Kidney tubule cell (primary cell): Measurements from ENCODE around the gene LY9.

ENCODE experiments used
- DNase-seq: peaks from one replicate; pipeline ENCODE4 v3.0.0-alpha.2; 2018; ENCODE audit warnings: low spot score

LY9 gene

DNA sequence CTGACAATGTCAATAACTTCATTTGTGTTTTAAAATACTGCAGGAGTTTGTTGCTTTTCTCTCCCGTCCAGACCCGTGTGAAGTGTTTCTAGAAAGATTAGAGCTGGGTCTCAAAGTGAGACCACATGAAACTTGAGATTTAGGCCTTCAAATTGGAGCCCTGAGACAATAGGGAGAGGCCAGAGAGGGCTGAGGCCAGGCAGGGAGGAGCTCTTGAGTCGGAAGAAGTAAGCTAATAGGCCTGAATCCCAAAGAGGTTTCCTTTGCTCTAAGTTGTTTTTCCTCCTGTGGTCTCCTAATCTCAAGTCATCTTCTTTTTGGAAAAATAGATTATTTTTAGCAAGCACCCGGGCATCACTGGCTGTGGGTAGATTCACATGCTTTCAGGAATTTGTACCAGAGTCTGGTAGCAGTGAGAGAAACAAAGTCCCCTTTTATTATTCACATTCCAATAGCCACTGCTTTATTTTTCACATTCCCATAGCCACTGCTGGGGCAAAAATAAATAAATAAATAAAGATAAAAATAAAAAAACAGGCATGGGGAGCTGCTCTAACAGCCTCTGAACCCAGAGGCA lies 41.1 kb downstream of the LY9 start:
- no peak for DNase-seq

DNA sequence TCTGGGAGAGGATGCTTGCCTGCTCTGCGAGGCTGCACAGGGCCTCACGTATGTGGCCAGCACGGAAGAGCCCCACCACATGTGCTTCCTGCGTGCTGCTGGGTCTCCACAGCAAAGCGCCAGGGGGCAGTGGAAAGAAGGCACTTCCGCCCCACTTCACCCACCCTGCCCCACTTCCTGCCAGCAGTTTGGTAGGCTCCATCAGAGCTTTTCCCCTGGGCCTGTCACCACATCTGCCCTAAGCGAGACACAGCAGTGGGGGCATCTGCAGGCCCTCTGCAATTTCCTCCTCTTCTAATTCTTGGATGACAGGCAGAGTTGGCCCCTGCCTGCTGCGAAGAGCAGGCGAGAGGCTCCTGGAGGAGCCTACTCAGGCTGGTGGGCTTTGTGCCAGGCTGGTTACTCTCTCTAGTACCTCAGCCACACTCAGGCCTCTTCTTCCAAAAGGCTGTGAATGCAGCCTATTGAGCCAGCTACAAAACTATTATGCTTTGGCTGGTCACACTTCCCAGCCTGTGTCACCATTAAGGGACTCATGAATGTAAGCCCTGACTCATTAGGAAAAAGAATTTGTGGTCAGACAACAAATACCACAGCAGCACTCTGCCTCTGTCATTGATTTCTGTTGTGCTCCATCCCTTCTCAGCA lies 41.7 kb downstream of the LY9 start:
- peak; percentile 86 for DNase-seq

DNA sequence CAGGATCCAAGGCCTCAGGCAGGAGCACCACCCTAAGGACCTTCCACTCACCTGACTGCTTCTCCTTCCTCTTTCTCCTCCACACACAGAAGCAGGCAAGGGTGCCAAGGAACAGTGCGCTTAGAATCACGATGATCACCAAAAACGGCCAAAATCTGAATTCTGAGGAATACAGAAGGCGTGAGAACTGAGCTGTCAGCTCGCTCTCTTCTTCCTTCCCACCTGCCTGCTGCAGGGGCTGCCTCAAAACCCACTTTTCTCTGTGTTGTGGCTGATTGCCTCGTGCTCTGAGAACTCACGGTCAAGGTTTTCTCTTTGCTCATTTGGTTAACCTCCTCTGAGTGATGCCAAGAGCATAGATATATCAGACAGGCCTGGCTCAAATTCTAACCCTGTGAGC lies 42.9 kb downstream of the LY9 start:
- DNase-seq: no peak

DNA sequence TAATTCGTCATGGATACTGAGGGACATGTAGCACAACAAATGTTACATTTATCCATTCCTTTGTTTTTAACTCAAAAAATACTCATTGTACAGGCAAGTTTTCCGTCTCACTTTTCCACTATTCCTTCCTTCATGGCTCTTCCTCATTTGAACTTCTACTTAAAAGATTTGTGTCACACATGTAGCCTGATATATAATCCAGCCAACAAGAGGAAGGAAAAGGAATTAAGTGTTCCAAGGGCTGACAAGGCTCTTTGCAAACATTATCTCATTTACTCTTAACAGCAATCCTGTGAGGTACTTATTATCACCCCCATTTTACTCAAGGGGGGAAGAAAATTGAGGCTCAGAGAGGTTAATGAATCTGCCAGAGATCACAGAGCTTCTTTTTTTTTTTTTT lies 43.8 kb downstream of the LY9 start:
- DNase-seq: no peak

DNA sequence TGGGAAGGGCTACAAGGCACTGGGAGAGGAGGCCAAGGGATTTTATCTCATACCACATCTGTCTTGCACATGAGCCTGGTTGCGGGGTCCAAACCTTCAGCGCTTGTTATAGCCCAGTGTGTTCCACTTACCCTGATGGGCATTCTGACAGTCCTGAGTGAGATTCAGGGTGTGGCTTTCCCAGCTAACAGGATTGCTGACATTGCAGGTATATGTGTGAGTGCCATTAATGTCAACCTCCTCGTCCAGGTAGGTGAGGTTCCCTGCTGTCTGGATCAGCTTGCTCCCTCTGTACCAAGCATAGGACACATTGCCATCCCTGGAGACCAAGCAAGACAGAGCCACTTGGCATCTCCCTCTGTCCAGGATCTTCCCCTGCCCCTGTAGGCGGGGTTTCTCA lies 45.1 kb downstream of the LY9 start:
- no peak for DNase-seq

DNA sequence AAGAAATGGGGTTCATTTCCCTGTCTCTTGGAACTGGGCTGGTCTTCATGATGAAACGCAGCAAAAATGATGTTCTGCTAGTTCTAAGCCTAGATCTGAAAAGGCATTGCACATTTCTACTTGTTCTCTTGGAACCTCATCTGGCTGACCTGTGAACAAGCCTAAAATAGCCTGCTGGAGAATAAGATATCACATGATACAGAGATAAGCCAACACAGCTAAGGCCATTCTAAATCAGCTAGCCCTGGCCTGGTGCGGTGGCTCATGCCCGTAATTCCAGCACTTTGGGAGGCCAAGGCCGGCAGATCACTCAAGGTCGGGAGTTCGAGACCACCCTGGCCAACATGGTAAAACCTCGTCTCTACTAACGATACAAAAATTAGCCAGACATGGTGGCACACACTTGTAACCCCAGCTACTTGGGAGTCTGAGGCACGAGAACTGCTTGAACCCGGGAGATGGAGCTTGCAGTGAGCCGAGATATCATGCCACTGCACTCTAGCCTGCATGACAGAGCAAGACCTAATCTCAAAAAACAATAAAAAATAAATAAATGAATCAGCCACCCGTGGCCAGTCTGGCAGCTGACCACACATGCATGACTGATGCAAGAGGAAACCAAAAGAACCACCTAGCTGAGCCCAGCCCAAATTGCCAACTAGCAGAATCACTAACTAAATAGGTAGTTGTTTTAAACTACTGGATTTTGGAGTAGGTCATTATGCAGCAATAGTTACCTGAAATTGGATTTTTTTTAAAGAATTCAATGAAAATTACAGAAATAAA lies 48.7 kb downstream of the LY9 start:
- DNase-seq: peak; percentile 21

DNA sequence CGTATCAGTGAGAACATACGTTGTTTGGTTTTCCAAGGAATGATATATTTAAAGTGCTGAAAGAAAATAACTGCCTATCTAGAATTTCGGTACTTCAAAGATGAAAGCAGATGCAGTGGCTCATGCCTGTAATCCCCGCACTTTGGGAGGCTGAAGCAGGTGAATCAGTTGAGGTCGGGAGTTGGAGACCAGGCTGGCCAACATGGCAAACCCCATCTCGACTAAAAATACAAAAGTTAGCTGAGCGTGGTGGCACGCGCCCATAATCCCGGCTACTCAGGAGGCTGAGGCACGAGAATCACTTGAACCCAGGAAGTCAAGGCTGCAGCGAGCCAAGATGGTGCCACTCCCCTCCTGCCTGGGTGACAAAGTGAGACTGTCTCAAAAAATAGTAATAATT lies 50.3 kb downstream of the LY9 start:
- no peak for DNase-seq

DNA sequence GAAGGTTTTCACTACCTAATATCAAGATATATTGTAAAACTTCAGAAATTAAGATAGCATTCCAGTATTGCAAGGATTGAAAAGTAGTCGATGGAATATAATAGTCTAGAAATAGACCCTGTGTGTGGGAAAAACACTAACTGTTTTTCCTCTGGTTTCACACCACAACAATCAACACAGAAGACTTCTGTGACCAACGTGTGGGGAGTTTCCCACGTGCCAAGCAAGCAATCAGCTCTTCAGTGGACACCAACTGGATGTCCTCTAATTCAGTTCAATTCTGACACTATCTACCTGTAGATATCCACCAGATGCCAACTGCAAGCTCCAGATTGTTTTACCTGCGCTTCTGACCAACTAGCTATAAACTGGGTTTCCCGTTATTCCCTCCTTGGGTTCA lies 54.6 kb downstream of the LY9 start:
- no peak for DNase-seq

DNA sequence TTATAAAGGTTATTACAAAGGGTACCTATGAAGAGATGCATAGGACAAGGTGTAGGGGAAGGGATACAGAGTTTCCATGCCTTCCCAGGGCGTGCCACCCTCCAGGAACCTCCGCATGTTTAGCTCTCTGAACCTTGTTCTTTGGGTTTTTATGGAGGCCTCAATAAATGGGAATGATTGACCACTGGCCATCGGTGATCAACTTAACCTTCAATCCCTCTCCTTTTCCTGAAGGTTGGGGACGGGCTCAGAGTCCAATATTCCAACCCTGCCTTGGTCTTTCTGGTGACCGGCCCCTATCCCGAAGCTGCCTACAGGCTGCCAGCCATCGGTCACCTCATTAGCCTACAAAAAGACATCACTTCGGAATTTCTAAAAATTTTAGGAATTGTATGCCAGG lies 55.0 kb downstream of the LY9 start:
- no peak for DNase-seq

DNA sequence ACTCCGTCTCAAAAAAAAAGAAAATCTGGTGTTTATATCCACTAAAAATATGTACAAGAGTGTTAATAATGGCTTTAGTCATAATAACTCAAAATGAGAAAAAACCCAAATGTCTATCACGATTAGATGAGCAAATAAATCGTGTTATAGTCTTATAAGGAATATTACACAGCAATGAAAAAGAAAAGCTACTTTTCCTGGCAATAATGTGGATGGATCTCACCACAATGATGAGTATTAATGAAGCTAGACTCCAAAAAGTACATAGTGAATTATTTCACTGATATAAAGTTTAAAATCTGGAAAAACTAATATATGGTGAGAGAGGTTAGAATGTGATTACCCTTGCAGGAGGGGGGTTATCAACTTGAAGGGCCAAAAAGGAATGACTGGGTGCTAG lies 57.0 kb downstream of the LY9 start:
- no peak for DNase-seq

DNA sequence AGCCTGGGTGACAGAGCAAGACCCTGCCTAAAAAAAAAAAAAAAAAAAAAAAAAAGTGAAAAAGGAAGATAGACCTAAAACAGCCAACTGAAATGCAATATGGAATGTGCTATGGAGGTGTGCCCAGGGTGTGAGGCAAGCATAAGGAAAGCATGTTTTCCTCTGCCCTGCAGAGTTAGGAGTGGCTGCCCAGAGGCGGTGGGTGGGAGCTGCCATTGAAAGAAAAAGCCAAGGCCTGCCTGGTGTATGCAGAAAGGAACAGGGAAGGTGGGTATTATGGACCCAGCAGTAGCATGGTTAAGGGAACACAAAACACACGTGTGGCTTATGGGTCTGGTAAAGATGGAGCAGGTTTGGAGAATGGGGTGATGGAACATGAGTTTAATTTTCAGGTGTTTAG lies 57.8 kb downstream of the LY9 start:
- no peak for DNase-seq

DNA sequence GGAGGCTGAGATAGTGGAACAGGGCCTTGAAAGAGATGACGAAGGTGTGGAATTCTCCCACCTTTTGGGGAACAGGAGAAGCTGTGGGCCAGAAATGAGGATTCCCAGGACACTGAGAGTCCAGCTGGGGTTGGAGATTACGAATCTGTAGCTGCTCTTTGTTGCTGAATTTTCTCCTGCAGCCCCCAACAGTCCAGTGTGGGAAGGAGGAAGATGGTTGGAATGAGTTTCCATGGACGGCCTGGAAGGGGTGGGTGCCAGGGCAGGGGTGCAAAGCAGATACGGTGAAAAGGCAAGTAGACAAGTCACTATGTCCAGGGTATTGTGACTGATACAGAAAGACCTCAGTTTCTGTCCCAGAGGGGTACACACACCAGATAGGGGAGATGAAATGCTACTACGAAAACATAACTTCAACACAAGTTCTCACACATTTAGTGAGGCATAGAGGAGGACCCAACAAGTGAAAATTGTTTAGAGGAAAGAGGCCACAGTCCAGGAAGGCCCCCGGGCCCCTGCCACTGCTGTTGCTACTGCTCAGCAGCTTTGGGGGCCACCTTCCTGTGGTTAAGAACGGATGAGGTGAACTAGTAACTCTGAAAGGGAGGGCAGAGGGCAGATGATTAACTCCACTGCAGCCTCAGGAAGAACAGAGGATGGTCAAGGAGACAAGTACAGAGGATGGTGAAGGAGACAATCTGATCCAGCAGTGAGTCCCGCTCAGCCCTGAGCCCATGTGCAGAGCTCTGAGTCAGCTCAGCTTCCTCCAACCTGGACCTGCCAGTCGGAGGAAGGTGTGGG lies 59.4 kb downstream of the LY9 start:
- DNase-seq: no peak

DNA sequence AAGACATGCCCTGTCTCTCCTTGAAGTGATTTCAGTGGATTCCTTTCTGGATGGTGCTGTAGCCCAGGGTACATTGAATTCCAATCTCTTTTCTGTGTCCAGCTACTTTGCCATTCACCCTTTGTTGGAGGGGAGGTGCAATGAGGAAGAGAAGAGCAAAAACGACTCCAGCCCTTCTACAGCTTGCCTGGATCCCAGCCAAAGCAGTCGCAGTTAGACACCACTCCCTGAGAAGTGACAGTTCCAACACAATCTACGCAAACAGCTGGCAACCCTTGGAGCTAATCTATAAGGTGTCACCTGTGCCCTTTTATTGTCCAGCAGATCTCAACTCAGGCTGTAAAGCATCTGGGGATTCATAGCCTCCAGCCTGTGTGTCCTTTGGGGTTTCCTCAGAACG lies 62.1 kb downstream of the LY9 start:
- no peak for DNase-seq

DNA sequence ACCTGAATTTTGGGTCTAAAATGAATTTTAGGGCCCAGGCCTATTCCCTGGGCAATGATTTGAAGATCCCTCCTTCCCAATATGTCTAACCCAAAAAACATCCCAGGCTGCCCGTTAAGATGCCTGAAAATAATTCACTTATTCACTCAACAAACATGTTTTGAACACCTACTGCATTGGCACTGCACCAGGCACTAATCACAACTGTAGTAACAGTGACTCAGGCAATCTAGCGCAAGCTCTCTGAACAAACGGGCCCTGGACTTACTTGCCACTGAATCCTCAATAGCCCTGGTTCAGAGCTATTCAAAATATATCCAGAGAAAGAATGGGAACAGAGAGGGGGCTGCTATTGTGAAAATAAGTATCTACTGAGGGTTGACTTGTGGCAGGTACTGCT lies 62.5 kb downstream of the LY9 start:
- DNase-seq: no peak

DNA sequence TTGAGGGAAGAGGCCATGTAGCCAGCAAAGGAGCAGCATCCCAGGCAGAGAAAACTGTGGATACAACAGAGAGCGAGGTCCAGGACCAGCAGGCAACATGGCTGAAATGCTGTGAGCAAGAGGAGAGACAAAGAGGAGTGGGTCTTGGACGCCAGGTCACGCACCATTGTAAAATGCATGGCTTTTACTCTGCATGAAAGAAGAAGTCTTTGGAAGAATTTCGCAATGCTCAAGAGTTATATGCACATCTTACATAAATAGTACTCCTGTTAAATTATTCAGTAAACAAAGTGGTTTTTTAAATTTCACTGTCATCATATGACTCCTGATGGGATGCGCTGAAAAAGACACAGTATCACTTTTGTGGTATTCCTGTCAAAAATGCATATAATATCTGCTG lies 63.2 kb downstream of the LY9 start:
- DNase-seq: no peak

DNA sequence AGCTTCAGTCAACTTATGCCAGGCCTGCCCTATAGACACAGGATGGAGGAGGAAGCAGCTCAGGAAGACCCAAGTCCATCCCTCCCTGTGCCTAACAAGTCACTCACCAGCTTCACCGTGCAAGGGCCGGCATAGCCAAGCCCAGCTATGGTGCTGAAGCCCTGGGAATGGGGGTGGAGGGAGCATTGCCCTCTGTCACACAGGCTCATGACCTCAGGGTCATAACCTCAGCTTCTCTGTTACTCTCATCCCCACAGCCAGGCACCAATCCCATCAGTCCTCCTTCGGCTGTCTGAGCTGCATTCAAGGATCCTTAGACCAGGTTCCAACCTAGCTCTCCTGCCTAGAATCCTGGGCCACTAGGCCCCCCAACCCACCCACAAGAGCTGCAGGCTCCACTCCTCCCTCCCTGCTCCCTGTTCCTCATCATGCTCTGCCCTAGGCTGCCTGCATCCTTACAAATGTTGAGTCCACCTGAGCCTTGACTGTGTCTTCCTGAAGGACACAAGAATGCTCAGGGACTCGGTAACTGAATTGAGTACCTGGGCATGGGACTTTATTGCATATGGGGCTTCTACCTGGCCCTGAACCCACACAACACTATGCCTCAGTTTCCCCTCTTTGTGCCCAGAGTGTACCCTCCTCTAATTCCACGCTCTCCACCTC lies 65.0 kb downstream of the LY9 start:
- DNase-seq: no peak

DNA sequence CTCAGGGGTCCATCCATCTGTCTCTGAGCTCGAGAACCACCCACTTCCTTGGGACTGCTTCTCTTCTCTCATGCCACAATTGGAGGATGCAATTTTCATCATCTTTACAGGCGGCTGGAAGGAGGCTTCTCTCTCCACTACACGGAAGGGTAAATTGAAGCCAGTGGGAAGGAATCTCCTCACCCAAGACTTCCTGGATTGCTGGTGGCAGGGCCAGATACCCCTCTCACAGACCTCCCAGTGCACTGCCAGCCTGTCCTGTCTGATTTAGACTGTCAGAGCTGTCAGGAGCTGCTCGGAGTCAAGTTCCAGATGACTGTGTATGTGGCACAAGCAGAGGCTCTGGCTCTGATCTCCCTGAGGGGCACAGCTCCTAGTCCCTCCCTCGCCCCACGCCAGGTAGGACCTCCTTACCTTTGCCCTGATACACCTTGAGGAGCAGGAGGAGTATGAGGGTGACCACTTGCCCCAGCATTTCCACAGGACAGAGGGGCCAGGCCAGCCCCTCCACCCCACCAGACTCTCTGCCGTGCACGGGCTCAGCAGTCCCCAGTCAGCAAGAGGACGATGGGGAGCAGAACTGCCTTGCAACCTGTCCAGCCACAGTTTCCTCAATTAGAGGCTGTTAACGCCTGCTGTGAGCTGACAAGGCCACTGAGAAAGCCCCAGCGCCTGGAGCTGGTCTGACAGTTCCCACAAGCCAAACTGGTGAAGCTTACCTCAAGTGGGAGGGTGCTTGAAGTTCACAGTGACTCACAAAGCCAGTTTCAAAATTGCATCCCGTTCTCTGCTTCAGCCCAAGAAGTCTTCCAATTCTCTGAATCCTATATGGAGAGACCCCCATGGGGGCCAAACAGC lies 66.5 kb downstream of the LY9 start, which contains the start of gene CD244:
CD244 (minus strand) TSS at position 685 of the 858 bp plus-strand sequence; CDS start at position 475, 210 bp downstream.
- no peak for DNase-seq

DNA sequence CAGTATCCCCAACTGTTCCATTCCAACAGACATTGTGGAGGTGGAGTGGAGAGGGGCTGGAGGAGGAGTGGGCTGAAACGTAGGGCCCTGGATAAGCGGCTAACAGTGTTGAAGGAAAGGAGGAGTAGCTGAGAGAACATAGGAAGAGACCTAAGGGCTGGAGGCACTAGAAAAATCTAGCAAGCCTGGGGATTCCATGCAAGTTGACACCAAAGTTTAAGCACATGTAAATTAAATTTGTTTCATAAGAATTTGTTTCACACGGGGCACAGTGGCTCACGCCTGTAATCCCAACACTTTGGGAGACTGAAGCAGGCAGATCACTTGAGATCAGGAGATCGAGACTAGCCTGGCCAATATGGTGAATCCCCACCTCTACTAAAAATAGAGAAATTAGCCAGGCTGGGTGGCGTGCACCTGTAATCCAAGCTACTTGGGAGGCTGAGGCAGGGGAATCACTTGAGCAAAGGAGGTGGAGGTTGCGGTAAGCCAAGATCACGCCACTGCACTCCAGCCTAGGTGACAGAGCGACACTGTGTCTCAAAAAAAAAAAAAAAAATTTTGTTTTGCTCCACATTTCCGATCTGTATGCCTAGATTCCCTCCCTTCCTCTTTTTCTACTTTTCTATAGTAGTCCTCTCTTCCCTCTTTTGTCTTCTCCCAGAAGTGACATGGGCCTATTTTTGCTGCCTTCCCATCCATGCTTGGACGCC lies 67.2 kb downstream of the LY9 start:
- no peak for DNase-seq

DNA sequence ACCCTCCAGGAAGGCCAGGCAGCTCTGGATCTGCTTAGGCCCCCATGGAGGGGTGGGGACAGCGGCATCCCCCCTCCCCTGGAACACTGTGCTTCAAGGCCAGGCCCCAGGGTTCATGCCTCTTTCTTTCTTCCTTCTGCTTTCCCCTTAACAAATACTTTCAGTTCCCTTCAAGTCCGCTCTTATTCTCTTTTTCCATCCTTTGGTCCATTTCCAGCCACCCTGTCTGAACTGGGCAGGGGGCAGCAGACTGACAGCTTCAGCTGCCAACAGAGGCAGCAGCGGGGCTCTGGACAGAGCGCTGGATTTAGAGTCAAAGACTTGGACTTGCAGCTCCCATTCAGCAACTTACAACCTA lies 67.8 kb downstream of the LY9 start:
- no peak for DNase-seq

DNA sequence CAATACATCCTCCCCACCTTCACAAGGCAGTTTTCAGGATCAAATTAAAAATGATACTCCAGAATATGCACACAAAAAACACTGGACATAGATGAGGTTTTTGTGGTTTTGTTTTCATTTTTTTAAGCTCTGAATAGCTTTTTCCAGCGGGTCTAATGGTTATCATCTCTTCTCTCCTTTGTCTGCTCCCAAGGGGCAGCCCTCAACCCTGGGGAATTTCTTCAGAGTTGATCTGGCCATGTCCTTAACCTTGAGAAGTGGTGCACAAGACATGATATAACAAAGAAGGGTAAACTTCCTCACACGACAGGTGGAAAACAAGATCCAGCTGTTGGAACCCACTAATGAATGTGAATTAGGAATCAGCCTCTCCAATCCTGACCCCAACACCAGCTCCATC lies 68.2 kb downstream of the LY9 start:
- no peak for DNase-seq

DNA sequence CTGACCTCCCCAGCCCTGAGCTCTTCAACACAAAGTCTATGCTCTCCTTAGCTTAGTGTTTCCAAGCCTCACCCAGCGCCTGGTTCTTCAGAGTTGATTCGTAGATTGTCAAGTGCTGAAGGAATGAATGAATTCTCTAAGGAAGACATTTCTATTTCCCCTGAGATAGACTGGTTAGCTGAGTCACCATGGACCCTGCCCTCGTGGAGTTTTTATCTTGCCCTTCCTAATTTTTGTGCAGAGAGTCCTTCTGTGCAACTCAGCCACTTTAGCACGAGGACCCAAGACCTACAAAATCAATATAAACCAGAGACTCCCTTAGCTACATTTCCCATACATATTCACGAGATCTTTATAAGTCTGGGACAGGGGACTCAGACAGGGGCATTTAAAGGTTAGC lies 69.4 kb downstream of the LY9 start:
- DNase-seq: no peak
